T-helper 17 cell (primary cell): ENCODE results near the gene HM13. TPM values are rescaled to one million over a fixed set of nuclear protein-coding genes. Genes with fewer than 3 reads are reported as not detected.
"Not testable (repeated sequence)": the region's sequence is repeated elsewhere in the genome, so short reads cannot be mapped to it uniquely, and the experiment has no call there.

Source experiments
- ATAC-seq: fragments of 150-1000 bp; cut with Tn5 transposase; 2 replicates; pipeline ENCODE4 v1.10.0; 2021; ENCODE audit warnings: mild to moderate bottlenecking, moderate library complexity
- DNase-seq, 3 donors: peaks; one replicate each; pipeline versions ENCODE4 v3.0.0 to v3.0.0-alpha.2; 2020 to 2021
- H3K9me3 ChIP-seq: one replicate; pipeline ENCODE4 v1.7.0; 2013; ENCODE audit warnings: low read length, mild to moderate bottlenecking; ENCODE audit not compliant: control insufficient read depth, poor library complexity, severe bottlenecking
- H3K27ac Mint-ChIP-seq: one replicate; pipeline ENCODE4 v1.8.0; 2022; ENCODE audit warnings: mild to moderate bottlenecking, moderate library complexity, mixed read lengths
- H3K27me3 Mint-ChIP-seq: one replicate; pipeline ENCODE4 v1.8.0; 2022; ENCODE audit warnings: mixed read lengths
- H3K36me3 Mint-ChIP-seq: one replicate; pipeline ENCODE4 v1.8.0; 2022; ENCODE audit warnings: low read depth, mixed read lengths
- H3K4me1 Mint-ChIP-seq: one replicate; pipeline ENCODE4 v1.8.0; 2022; ENCODE audit warnings: mild to moderate bottlenecking, mixed read lengths
- H3K4me3 Mint-ChIP-seq: one replicate; pipeline ENCODE4 v1.8.0; 2022; ENCODE audit warnings: mild to moderate bottlenecking, moderate library complexity, mixed read lengths
- total RNA-seq, 4 donors: library from RNA in 2 of 4; stranded (reverse) in 2 of 4; gene quantifications; one replicate each; pipeline ENCODE4 v1.2.3 and lab custom pipeline; 2022 to 2026

HM13 gene
- total RNA-seq: 100 to 1,000 TPM; 154 to 177 TPM
- total RNA-seq (lab: John Stamatoyannopoulos, UW): 69.8 to 75.4 reads per million in 2 donors

- H3K27me3 Mint-ChIP-seq: no peaks in the 10 kb centered on the region
- H3K36me3 Mint-ChIP-seq: no peaks in the 10 kb centered on the region
- DNase-seq: peak; percentile 82 to 88 (median 84)
- no peaks in the 10 kb centered on the region for H3K9me3 ChIP-seq
- H3K27ac Mint-ChIP-seq: no peak within 1 kb of the TSS
- no peak within 1 kb of the TSS for H3K4me3 Mint-ChIP-seq
- peak; percentile 86 for ATAC-seq
- peaks cover 7% of the 10 kb centered on the region for H3K4me1 Mint-ChIP-seq
These were observed at the start of gene HM13 for GRCh38 chr20:31514154-31515071. TSS of gene HM13 (plus strand) at chr20:31514442. CDS start at chr20:31514552, 110 bp downstream.

- H3K4me3 Mint-ChIP-seq, DNase-seq, H3K27ac Mint-ChIP-seq, H3K9me3 ChIP-seq, ATAC-seq, H3K36me3 Mint-ChIP-seq, H3K4me1 Mint-ChIP-seq: not testable (repeated sequence)
- H3K27me3 Mint-ChIP-seq: peaks cover 40% of the 10 kb centered on the region
These were observed 43.3 kb upstream of the HM13 start for GRCh38 chr20:31470946-31471345.

GRCh38 chr20:31472395-31473330, 41.6 kb upstream of the HM13 start:
- DNase-seq (no peak), ATAC-seq (no peak)
- no peak overlapping the region for H3K4me3 Mint-ChIP-seq

GRCh38 chr20:31473331-31474096, 40.7 kb upstream of the HM13 start:
- peaks cover 48% of the 10 kb centered on the region for H3K27me3 Mint-ChIP-seq
- H3K9me3 ChIP-seq: no peaks in the 10 kb centered on the region
- H3K36me3 Mint-ChIP-seq: no peaks in the 10 kb centered on the region
- no peak overlapping the region for H3K27ac Mint-ChIP-seq
- H3K4me1 Mint-ChIP-seq: peaks cover 5% of the 10 kb centered on the region
- DNase-seq: no peak
- no peak overlapping the region for H3K4me3 Mint-ChIP-seq
- ATAC-seq: no peak

More at GRCh38 chr20:31472395-31473330, 41.6 kb upstream of the HM13 start:
- no peak overlapping the region for H3K27ac Mint-ChIP-seq
- peaks cover 8% of the 10 kb centered on the region for H3K4me1 Mint-ChIP-seq
- H3K27me3 Mint-ChIP-seq: peaks cover 47% of the 10 kb centered on the region
- H3K9me3 ChIP-seq: no peaks in the 10 kb centered on the region
- H3K36me3 Mint-ChIP-seq: peaks cover 5% of the 10 kb centered on the region

GRCh38 chr20:31474097-31474436, 40.2 kb upstream of the HM13 start:
- Mint-ChIP-seq H3K27ac (no peak overlapping the region), H3K4me3 (no peak overlapping the region), H3K27me3 (peaks cover 49% of the 10 kb centered on the region), H3K4me1 (peaks cover 5% of the 10 kb centered on the region), H3K36me3 (no peaks in the 10 kb centered on the region)
- no peaks in the 10 kb centered on the region for H3K9me3 ChIP-seq
- no peak for DNase-seq
- ATAC-seq: no peak

- no peak within 1 kb of the TSS for H3K4me3 Mint-ChIP-seq
- H3K4me1 Mint-ChIP-seq: peaks cover 5% of the 10 kb centered on the region
- no peaks in the 10 kb centered on the region for H3K9me3 ChIP-seq
- H3K27ac Mint-ChIP-seq: no peak within 1 kb of the TSS
- no peaks in the 10 kb centered on the region for H3K36me3 Mint-ChIP-seq
- no peak for DNase-seq
- peaks cover 55% of the 10 kb centered on the region for H3K27me3 Mint-ChIP-seq
- ATAC-seq: no peak
These were observed 39.3 kb upstream of the HM13 start, which contains the start of the genes DEFB124 and REM1 for GRCh38 chr20:31474758-31475427. TSS of gene DEFB124 (minus strand) at chr20:31475127. CDS start at chr20:31473013, 2,114 bp downstream. TSS of gene REM1 (plus strand) at chr20:31475288. CDS start at chr20:31476446, 1,158 bp downstream.

GRCh38 chr20:31475472-31476293, 38.6 kb upstream of the HM13 start:
- Mint-ChIP-seq H3K27ac (no peak overlapping the region), H3K4me3 (no peak overlapping the region), H3K4me1 (peaks cover 5% of the 10 kb centered on the region), H3K27me3 (peaks cover 55% of the 10 kb centered on the region), H3K36me3 (no peaks in the 10 kb centered on the region)
- DNase-seq (no peak), ATAC-seq (no peak)
- no peaks in the 10 kb centered on the region for H3K9me3 ChIP-seq

GRCh38 chr20:31476294-31476585, 38.0 kb upstream of the HM13 start:
- ATAC-seq (no peak), DNase-seq (no peak)
- Mint-ChIP-seq H3K27me3 (peaks cover 60% of the 10 kb centered on the region), H3K4me1 (peaks cover 5% of the 10 kb centered on the region), H3K36me3 (no peaks in the 10 kb centered on the region), H3K27ac (no peak overlapping the region), H3K4me3 (no peak overlapping the region)
- no peaks in the 10 kb centered on the region for H3K9me3 ChIP-seq

- no peaks in the 10 kb centered on the region for H3K9me3 ChIP-seq
- H3K4me3 Mint-ChIP-seq: no peak overlapping the region
- peaks cover 5% of the 10 kb centered on the region for H3K4me1 Mint-ChIP-seq
- H3K36me3 Mint-ChIP-seq: no peaks in the 10 kb centered on the region
- peaks cover 65% of the 10 kb centered on the region for H3K27me3 Mint-ChIP-seq
- ATAC-seq (no peak), DNase-seq (no peak)
- no peak overlapping the region for H3K27ac Mint-ChIP-seq
These were observed 37.5 kb upstream of the HM13 start for GRCh38 chr20:31476643-31477215.

GRCh38 chr20:31484001-31484400, 30.2 kb upstream of the HM13 start:
- ATAC-seq (no peak), DNase-seq (no peak)
- H3K9me3 ChIP-seq: no peaks in the 10 kb centered on the region
- Mint-ChIP-seq H3K27me3 (peaks cover 61% of the 10 kb centered on the region), H3K4me3 (no peak overlapping the region), H3K4me1 (peaks cover 2% of the 10 kb centered on the region), H3K27ac (no peak overlapping the region), H3K36me3 (peaks cover 3% of the 10 kb centered on the region)

GRCh38 chr20:31485450-31486339, 28.5 kb upstream of the HM13 start:
- Mint-ChIP-seq H3K36me3 (peaks cover 3% of the 10 kb centered on the region), H3K27me3 (peaks cover 55% of the 10 kb centered on the region), H3K4me1 (peaks cover 2% of the 10 kb centered on the region), H3K4me3 (no peak overlapping the region), H3K27ac (no peak overlapping the region)
- DNase-seq (no peak), ATAC-seq (no peak)
- H3K9me3 ChIP-seq: no peaks in the 10 kb centered on the region
